GM19455 (cell line): ENCODE results near the gene LRP1.

Experiments
- ATAC-seq: cut with Tn5 transposase; IDR thresholded peaks from one replicate; pipeline ENCODE4 v1.9.1; 2021; ENCODE audit not compliant: unreplicated experiment

Gene LRP1

DNA sequence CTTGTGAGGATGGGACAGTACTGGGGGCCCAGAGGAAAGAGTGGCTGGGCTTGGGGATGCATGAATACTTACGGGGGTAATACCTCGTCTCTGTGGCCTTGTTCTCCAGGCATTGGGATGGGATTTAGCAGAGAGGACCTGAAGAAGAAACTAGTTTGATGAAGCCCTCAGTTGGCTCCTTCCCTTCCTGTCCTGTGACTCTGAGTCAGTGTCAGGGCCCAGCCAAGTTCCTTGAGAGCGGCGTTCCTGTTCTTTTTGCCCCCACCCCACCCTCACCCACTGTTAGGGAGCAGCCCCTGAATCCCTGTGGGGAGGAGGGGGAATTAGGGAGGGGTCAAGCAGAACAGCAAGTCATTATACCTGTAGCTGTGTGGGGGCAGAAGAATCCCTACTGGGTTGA, 24.4 kb downstream of the LRP1 start:
- no peak for ATAC-seq

DNA sequence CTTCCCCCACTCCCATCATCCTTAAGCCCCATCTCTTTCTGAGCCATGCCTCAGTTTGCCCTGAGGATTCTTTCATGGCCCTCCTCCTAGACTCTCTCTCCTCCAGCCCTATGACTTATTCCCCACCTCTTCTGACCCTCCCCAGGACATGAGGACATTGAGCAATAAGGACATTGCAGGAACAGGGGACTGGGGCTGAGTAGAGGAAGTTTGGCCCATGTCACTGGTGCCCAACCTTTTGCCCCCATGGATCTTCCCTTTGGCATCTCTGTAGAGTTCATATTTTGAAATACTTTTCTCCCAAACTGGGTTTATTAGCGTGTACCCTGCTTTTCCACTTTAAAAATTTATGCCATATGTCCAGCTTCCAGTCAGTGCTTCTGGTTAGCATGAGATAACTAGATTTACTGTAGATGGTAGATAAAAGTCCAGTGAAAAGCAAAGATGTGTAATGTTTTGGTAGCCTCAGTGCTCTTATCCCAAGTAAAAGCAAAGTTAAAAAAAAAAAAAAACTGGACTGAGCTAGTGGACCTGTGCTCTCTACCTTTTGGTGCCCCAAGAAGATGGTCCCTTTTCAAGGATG, 25.2 kb downstream of the LRP1 start:
- no peak for ATAC-seq

DNA sequence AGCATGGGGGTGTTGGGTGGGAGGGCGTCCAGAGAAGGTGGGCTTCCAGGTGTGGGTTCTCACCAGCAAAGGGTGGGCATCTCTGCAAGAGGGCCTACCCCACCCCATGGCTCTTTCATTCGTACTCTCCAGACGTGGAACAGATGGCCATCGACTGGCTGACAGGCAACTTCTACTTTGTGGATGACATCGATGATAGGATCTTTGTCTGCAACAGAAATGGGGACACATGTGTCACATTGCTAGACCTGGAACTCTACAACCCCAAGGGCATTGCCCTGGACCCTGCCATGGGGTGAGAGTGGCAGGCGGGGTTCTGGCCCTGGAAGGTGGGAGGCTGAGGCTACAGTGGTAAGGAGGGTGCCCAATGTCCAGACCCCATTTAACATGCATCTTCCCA, 25.8 kb downstream of the LRP1 start:
- no peak for ATAC-seq

DNA sequence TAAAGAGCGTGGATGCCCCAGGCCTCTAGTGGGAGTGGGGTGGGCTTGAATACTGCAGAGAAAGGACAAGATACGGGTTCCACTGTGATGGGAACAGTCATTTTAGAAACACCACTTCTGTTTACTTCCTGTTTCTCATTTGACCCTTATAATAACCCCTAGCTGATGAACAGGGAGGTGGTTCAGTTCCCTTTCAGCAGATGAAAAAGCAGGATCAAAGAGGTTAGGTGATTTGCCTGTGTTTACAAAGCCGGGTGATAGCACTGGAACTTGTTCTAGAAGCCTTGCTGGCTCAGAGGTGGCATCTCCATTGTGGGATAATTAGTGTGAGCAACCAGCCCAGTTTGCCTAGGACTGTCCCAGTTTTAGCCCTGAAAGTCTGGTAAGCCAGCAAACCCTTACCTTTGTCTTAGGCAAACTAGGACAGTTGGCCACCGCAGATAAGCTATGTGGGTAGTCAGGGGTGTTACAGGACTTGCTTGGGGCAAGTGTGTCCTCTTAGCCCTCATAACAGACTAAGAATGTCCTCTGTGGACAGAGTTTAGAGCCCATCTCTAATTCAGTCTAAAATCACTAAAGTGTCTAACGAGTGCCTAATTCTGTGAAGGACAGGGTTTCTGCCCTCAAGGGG, 26.6 kb downstream of the LRP1 start:
- no peak for ATAC-seq

DNA sequence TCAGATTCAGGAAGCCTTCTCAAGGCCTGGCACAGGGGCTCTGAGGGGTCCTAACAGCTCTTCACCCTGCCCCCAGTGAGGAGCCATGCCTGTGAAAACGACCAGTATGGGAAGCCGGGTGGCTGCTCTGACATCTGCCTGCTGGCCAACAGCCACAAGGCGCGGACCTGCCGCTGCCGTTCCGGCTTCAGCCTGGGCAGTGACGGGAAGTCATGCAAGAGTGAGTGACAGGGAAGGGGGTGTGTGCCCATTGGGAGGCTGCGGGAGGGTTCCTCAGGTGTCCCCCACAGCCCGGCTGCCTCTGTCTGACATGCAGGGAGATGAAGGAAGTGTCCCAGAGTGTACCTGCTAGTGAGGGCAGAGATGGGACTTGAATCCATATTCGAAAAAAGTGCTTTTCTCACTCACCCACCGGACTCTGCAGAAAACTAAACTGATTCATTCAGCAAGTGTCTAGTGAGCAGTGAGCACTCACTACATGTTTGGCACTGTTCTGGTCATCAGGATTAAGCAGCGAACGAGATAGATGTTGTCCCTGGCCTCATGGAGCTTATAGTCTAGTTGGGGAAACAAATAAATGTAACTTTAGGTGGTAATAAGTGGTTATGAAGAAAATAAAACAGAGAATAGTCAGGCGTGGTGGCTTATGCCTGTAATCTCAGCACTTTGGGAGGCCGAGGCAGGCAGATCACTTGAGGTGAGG, 28.6 kb downstream of the LRP1 start:
- no peak for ATAC-seq

DNA sequence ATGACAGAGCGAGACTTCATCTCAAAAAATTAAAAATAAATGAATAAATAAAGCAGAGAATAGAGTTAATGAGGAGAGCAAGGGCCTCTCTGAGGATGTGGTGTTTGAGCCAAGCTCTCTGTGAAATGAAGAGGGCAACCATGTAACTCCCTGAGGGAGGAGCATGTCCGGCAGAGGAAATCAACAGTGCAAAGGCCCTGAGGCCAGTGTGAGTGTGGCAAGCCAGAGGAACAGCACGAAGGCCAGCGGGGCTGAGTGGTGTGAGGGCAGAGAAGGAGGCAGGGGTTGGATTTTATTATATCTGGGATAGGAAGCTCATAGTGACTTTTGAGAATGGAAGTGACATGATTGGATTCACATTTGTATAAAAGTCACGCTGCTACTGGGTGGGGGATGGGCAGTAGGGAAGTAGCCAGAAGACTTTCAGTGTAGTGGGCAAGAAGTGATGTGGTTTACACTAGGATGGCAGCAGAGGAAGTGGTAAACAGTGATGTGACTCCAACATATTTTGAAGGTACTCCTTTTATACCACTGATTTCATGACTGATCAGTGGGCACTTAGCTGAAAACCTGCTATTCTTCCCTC, 29.4 kb downstream of the LRP1 start:
- ATAC-seq = no peak

DNA sequence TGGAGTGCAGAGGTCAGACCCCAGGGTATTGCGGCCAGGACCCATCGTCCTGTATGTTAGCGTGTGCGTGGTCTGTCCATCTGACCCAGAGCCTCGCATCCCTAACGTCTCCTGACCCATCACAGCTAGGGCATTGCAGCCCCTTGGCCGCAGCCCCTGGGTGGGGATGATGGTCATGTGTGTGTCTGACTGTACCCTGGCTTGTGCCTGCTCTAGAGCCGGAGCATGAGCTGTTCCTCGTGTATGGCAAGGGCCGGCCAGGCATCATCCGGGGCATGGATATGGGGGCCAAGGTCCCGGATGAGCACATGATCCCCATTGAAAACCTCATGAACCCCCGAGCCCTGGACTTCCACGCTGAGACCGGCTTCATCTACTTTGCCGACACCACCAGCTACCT, 29.9 kb downstream of the LRP1 start:
- no peak for ATAC-seq

DNA sequence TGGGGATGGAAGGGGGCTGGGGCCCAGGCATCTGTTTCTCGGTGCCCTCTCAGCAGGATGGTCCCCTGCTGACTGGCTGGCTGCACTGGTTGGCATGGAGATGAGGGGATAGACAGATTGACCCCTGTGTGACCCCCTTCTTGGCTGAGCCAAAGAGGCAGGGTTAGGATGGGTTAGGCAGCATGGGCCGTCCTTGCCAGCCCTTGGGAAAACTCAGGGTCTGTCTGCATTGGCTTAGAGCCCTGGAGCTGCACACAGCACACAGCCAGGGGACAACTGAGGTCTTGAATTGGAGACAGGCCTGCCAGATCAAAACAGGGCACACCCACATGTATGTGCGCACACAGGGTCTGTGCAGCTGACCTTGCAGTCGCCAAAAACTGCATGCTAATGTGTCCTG, 30.4 kb downstream of the LRP1 start:
- no peak for ATAC-seq

DNA sequence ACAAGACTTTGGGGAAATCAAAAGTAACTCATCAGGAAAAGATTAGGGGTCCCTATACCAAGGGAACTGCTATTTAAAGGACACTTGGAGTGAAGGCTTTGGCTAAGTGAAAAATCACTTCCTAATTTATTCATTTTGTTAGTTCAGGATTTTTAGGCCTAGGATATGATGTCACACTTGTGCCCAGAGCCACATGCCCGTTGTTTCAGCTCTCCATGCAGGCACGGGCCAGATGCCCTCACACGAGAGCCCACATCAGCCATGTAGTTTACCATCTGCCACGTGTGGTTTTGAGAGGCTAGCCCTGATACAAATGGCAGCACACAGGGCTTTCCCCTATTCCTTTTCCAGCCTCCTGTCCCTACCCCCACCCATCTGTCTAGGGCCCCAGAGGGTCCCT, 31.0 kb downstream of the LRP1 start:
- ATAC-seq = no peak

DNA sequence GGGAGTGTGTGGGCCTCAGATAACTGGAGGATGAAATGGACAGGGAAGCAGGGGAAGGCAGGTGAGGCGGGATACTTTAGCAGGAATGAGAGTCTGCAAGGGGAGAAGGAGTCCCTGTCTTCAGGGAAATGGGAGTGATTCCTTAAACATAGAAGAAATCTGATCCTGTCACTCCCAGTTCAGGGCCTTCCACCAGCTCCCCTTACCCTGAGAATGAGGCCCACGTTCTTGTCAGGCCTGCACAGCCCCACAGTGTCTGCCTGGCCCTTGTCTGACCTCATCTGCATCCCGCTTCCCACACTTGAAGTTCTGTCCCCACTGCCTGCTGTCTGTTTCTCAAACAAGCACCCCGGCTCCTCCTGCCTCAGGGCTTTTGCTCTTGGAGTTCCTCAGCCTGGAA, 31.8 kb downstream of the LRP1 start:
- ATAC-seq = no peak

DNA sequence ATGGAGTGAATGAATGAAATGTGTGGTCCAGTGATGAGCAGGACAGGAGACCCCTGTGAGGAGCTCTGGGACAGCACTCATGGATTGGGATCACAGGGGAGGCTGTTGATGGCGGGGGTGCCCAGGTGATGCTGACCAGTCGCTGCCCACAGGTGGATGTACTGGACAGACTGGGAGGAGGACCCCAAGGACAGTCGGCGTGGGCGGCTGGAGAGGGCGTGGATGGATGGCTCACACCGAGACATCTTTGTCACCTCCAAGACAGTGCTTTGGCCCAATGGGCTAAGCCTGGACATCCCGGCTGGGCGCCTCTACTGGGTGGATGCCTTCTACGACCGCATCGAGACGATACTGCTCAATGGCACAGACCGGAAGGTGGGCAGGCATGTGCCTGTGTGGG, 32.5 kb downstream of the LRP1 start:
- ATAC-seq = no peak

DNA sequence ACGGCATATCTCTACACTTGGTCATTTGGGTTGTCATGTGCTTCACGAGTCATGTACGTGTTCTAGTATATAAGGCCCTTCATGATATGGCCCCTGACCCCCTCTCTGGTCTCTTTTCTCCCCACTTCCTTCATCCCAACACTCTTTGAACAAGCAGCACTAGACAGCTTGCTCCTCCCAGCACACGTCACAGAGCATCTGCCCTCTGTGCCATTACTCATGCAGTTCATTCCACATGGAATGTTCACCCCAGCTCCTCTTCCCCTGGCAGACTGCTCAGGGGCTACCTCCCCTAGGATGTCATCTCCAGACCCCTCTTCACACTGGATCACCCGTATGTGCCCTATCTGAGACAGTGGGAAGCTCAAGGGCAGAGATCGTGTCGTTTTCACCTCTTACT, 33.2 kb downstream of the LRP1 start:
- ATAC-seq = no peak

DNA sequence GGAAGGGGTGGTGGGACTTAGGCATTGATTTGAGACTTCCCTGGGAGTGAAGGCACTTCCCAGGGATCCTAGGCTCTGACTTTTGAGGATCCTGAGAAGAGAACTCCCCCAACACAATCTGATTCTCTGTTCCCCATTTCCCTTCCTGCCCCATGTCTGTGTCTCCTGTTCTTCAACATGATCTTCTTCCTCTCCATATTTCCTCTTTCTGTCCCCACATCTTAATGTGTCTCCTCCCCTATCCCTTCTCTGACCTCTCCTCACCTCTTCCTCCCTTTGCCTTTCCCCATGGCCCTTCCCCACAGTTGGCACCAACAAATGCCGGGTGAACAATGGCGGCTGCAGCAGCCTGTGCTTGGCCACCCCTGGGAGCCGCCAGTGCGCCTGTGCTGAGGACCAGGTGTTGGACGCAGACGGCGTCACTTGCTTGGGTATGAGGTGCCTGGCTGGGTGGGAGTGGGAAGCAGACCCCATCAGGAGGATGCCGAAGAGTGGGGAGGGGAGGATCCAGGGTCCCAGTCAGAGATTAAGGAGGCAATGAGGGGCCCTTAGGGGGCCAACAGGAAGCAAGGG, 34.4 kb downstream of the LRP1 start:
- ATAC-seq = no peak

DNA sequence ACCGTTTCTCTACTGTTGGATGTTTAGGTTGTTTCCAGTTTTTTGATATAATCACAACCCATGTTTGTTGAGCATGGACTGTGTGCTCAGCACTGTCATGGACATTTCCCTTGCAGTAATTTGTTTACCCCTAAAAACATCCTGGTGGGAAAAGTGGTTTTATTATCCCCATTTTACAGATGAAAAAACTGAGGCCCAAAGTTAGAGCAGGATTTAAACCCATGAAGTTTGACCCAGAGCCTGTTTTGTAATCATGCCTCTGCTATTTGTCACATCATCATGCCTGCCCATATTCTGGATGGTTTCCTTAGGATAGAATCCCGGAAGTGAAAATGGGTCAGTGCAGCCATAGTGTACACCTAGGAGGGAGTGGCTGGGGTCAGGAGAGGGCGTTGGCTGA, 36.2 kb downstream of the LRP1 start:
- no peak for ATAC-seq

DNA sequence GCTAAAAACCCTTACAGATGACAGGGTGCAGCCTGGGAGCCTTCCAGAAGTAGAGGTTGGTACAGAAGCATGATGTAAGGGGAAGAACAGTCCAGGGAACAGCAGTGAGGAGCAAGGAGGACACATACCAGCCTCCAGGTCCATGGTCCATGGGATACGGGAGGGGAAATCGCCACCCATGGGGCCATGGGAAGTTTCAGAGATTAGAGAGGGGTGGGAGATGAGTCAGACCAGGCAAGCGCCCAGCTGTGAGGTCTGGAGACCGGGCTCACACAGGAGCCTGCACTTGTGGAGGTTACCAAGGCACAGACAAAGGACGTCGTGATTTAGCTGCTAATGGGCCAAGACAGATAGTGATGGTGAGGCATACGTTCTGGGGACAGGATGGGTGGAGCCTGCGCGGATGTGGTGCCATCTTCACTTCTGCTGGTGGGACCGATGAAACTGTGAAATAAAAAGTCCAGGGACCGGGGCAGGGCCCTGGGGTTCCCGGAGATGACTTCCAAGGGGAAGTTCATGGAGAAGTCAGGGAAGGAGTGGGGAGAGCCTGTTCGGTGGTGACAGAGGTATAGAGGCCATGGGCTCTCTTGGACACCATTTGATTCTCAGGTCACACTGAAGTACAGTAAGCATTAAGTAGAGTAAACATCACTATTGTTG, 36.8 kb downstream of the LRP1 start:
- no peak for ATAC-seq

DNA sequence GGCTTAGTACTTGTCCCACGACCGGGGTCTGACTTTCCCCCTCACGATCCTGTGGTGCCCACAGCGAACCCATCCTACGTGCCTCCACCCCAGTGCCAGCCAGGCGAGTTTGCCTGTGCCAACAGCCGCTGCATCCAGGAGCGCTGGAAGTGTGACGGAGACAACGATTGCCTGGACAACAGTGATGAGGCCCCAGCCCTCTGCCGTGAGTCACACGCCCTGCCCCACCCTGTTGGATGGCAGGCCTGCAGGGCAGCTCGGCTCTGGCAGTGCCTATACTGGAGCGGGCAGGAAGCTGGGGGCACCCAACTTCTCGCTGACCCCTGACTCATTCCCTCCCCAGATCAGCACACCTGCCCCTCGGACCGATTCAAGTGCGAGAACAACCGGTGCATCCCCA, 37.5 kb downstream of the LRP1 start:
- no peak for ATAC-seq

DNA sequence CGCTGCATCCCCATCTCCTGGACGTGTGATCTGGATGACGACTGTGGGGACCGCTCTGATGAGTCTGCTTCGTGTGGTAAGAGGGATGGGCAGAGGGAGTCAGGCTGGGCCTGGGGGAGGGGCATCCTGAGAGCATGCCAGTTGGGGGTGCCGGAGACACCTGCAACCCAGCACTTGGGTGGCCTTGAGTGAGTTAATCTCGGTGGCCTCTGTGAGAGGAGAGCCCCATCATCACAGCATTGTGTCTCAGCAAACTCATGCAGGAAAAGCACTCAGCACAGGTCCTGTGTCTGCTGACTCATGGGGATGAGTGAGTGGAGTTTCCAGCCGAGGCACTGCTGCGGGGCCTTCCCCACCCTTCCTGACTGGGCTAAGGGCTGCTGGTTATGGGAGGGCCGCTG, 38.7 kb downstream of the LRP1 start:
- no peak for ATAC-seq

DNA sequence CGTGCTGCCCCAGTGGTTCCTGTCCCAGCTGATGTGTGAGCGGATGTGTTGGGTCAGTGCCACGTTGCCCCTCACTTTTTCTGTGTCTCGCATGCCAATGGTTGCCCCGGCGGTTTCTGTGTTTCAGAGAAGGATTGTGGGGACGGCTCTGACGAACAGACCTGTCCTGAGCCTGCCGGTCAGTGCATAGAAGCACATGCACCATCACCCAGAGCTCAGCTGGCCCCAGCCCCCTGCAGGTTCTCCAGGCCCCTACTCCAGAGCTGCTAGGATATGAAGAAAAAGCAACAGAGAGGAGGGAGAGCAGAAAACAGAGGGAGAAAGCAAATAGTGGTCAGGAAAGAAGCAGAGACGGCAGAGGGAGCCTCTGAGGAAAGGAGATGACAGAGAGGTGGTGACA, 39.8 kb downstream of the LRP1 start:
- ATAC-seq = no peak

DNA sequence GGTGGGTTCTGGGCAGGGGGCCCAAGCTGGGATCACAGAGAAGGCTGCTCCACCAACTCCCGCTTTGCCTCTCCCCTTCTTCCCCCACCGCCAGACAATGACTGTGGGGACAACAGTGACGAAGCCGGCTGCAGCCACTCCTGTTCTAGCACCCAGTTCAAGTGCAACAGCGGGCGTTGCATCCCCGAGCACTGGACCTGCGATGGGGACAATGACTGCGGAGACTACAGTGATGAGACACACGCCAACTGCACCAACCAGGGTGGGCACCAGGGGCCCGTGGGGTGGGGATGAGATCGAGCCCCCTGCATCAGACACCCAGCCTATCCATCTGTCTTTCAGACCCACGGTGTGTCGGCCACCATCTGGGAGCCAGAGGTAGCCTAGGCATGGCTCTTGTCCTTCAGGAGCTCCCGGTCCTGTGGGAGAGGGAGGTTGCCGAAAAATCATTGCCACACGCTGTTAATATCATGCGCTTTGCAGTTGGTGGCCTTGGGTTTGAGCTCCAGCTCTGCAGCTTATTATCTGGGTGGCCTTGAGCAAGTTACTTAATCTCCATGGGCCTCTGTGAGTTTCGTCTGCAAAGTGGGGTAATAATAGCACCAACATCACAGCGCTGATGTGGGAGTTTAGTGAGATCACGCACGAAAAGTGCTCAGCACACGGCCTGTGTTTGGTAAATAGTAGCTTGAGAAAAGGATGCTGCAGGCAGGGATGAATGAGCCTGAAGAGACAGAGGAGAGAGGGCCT, 40.9 kb downstream of the LRP1 start:
- no peak for ATAC-seq

DNA sequence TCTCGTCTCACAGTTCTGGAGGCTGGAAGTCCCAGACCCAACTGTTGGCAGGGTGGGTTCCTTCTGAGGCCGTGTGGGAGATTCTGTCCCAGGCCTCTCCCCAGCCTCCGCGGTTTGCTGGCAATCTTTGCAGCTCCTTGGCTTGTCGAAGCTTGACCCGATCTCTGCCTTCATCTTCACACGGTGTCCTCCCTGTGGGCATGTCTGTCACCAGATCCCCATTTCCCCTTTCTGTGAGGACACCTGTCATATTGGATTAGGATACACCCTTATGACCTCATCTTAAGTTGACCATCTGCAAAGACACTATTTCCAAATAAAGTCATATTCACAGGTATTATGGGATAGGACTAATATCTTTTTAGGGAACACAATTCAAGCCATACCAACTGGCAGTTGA, 41.7 kb downstream of the LRP1 start:
- ATAC-seq = no peak

DNA sequence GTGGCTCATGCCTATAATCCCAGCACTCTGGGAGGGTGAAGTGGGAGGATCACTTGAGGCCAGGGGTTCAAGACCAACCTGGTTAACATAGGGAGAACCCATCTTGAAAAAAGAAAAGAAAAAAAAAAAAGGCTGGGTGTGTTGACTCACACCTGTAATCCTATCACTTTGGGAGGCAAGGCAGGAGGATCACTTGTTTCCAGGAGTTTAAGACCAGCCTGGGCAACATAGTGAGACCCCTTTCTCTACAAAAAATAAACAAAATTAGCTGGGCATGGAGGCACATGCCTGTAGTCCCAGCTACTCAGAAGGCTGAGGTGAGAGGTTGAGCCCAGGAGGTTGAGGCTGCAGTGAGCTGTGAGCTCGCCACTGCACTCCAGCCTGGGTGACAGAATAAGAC, 42.1 kb downstream of the LRP1 start:
- ATAC-seq = no peak
